ENCODE data around the gene NGEF. TPM values are rescaled to one million over a fixed set of nuclear protein-coding genes. Genes with fewer than 3 reads are reported as not detected.

NGEF gene
- total and polyA plus RNA-seq, 4 donors: 0.54 to 10.1 (median 2.7) TPM

DNA sequence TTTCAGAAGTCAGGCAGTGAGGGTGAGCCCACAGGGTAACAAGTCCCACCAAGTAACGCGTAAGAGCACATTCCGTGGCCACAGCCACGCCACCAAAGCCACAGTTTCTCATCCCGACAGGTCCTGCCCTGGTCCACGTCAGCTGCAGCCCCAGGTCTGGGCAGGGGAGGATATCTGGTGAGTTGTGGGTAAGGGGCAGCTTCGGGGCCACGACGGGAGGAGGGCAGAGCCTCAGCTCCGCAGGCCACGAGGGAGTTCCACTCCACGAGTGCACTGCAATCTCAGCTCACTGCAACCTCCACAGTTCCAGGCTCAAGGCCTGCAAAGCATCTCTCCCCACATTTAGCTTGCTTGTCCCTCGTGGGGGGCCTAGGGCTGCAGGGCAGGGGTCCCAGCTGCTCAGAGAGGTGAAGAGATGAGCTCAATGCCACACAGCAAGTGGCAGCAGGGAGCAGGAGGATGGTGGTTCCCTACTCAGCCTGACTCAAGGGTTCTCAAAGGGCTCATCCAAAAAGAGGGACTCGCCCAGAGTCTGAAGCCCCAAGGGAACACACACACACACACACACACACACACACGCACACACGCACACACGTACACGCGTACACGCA lies 130.4 kb downstream of the NGEF start:
- Histone ChIP-seq H3K4me1 (ENCODE audit: control insufficient read depth in 1 of 2, insufficient read depth in 2 of 2, low read length in 2 of 2) (no peaks in the 10 kb centered on the region), H3K9me3 (ENCODE audit: control insufficient read depth, low read length) (no peaks in the 10 kb centered on the region), H3K27ac (ENCODE audit: low read depth in 1 of 2, low read length in 2 of 2) (no peak overlapping the region), H3K4me3 (ENCODE audit: low read length in 2 of 2) (no peak overlapping the region), H3K36me3 (ENCODE audit: control insufficient read depth in 1 of 2, insufficient read depth in 2 of 2, low read length in 1 of 2) (no peaks in the 10 kb centered on the region), H3K27me3 (ENCODE audit: control insufficient read depth in 1 of 2, insufficient read depth in 2 of 2, low read length in 1 of 2) (no peaks in the 10 kb centered on the region)
- no peak for DNase-seq
- ATAC-seq (ENCODE audit: low FRiP score): no peak
- 90 to 94% methylated on average over 20 of the region's 20 CpGs for WGBS, 2 donors
- intact Hi-C loops (cut with DNase I): no loop called here

GRCh38 chr2:232882085-232882484 lies 131.0 kb downstream of the NGEF start:
- no peak overlapping the region for H3K27ac ChIP-seq (ENCODE audit: low read depth in 1 of 2, low read length in 2 of 2)

DNA sequence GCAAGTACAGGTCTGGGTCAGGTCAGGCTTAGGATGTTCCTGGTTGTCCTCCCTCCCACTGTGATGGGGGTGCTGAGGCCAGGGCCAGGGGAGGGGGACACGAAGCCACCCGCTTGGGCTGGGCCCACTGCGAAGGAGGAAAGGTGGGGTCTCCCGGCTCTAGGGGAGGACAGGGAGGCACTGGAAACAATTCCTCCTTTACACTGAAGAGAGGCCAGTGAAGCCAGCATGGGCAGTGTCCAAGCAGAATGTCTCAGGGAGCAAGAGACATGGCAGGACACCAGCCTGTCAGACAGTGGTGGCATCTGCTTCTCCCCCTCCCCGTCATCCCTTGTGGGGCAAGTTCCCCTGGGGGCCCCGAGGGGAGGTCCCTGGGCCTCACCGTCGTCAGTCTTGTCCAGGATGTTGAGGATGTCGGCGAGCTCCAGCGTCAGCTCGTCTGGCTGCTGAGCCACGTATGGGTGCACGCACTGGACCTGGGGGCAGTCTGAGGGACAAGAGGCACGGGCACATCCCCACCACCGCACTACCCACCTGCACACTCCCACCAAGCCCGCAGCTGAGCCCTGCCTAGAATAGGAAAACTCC lies 132.2 kb downstream of the NGEF start:
- intact Hi-C loops (cut with DNase I): no loop called here
- H3K4me3 ChIP-seq (ENCODE audit: low read length in 2 of 2): no peak overlapping the region
- no peaks in the 10 kb centered on the region for H3K36me3 ChIP-seq (ENCODE audit: control insufficient read depth in 1 of 2, insufficient read depth in 2 of 2, low read length in 1 of 2)
- DNase-seq: no peak
- no peak overlapping the region for H3K27ac ChIP-seq (ENCODE audit: low read depth in 1 of 2, low read length in 2 of 2)
- no peak for ATAC-seq (ENCODE audit: low FRiP score)
- no peaks in the 10 kb centered on the region for H3K9me3 ChIP-seq (ENCODE audit: control insufficient read depth, low read length)
- no peaks in the 10 kb centered on the region for H3K27me3 ChIP-seq (ENCODE audit: control insufficient read depth in 1 of 2, insufficient read depth in 2 of 2, low read length in 1 of 2)
- WGBS, 2 donors: 82 to 83% methylated on average over 15 to 17 of the region's 17 CpGs
- no peaks in the 10 kb centered on the region for H3K4me1 ChIP-seq (ENCODE audit: control insufficient read depth in 1 of 2, insufficient read depth in 2 of 2, low read length in 2 of 2)

More at GRCh38 chr2:232882085-232882484, 131.0 kb downstream of the NGEF start:
- no peaks in the 10 kb centered on the region for H3K4me1 ChIP-seq (ENCODE audit: control insufficient read depth in 1 of 2, insufficient read depth in 2 of 2, low read length in 2 of 2)
- H3K9me3 ChIP-seq (ENCODE audit: control insufficient read depth, low read length): no peaks in the 10 kb centered on the region
- H3K27me3 ChIP-seq (ENCODE audit: control insufficient read depth in 1 of 2, insufficient read depth in 2 of 2, low read length in 1 of 2): no peaks in the 10 kb centered on the region
- DNase-seq (peak in 1 of 2 donors; percentile 72), ATAC-seq (ENCODE audit: low FRiP score) (no peak)
- H3K4me3 ChIP-seq (ENCODE audit: low read length in 2 of 2): no peak overlapping the region
- intact Hi-C loops (cut with DNase I): no loop called here
- H3K36me3 ChIP-seq (ENCODE audit: control insufficient read depth in 1 of 2, insufficient read depth in 2 of 2, low read length in 1 of 2): no peaks in the 10 kb centered on the region
- WGBS, 2 donors: 93% methylated on average over 17 of the region's 17 CpGs

DNA sequence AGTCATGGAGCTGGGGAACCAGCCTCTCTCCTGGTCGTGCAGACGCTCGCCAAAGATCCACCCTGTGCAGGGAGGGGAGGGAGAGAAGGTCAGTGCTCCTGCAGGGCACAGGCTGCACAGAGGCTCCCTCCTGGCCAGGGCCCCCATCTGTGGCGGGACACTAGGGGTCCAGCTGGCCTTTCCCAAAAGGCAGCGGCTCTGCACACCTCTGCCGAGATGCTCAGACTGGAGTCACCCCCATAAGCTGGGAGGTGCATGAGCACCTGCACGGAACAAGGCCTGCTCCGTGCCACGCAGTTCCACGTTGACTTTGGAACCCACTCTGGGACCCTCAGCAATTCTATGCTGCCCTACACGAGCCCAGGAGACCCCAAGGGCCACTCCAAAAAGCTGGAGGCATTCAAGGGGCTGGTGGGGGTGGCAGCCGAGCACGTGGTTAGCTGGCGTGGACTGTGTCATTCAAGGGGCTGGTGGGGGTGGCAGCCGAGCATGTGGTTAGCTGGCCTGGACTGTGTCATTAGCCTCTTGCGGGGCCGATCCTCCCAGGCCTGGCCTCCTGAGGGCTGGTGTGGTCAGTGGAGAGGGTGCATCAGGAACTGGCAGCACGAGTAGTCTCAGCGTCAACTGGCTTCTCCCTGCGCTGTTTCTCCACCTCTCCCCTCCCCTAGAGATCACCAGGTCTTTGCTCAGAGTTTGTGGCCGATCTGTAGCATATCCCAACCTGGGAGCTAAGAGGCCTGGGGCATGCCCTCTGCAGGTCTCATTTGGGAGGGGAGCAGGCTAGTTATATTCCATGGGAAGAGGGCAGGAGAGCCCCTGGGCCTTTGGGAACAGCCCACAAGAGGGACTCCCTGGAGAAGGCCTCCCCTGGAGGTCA lies 133.2 kb downstream of the NGEF start:
- Histone ChIP-seq H3K27ac (ENCODE audit: low read depth in 1 of 2, low read length in 2 of 2) (no peak overlapping the region), H3K4me1 (ENCODE audit: control insufficient read depth in 1 of 2, insufficient read depth in 2 of 2, low read length in 2 of 2) (no peaks in the 10 kb centered on the region), H3K36me3 (ENCODE audit: control insufficient read depth in 1 of 2, insufficient read depth in 2 of 2, low read length in 1 of 2) (no peaks in the 10 kb centered on the region), H3K9me3 (ENCODE audit: control insufficient read depth, low read length) (no peaks in the 10 kb centered on the region), H3K27me3 (ENCODE audit: control insufficient read depth in 1 of 2, insufficient read depth in 2 of 2, low read length in 1 of 2) (no peaks in the 10 kb centered on the region), H3K4me3 (ENCODE audit: low read length in 2 of 2) (no peak overlapping the region)
- ATAC-seq (ENCODE audit: low FRiP score) (no peak), DNase-seq (no peak)
- 90 to 92% methylated on average over 21 of the region's 21 CpGs for WGBS, 2 donors
- intact Hi-C loops (cut with DNase I): no loop called here

DNA sequence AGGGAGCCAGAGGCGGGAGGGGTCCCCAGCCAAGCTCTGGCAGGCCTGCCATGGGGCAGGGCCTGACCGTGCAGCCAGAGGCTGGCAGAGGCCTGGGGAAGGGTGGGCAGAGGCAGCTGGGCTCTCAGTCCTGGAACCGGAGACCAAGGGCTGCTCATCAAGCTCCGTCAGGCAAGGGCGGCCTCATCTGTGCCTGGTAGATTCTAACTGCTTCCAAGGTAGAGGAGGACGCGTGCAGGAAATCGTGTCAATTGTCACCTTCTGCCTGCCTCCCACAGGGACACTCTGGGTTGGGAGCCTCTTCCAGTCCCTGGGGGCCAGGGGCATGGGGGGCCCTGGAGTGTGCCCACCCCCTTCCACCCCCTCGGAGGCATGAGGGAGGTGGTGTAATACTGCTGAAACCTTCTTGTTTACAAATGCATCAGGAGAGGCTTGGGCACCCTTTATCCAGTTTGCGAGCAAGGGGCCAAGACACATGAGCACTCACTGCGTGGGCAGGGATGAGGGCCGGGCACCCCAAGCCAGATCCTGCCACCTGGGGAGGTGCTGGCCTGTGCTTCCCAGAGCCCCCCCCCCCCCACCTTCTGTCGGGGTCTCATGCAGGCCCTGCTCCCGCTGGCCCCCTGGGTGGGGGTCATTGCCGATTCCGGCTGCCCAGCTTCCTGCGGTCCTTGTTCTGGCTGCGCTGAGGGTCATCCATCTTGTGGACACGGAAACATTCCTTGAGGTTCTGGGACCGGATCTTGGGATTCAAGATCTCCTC lies 134.0 kb downstream of the NGEF start:
- Histone ChIP-seq H3K4me3 (ENCODE audit: low read length in 2 of 2) (no peak overlapping the region), H3K36me3 (ENCODE audit: control insufficient read depth in 1 of 2, insufficient read depth in 2 of 2, low read length in 1 of 2) (no peaks in the 10 kb centered on the region), H3K27ac (ENCODE audit: low read depth in 1 of 2, low read length in 2 of 2) (no peak overlapping the region), H3K9me3 (ENCODE audit: control insufficient read depth, low read length) (no peaks in the 10 kb centered on the region), H3K27me3 (ENCODE audit: control insufficient read depth in 1 of 2, insufficient read depth in 2 of 2, low read length in 1 of 2) (no peaks in the 10 kb centered on the region), H3K4me1 (ENCODE audit: control insufficient read depth in 1 of 2, insufficient read depth in 2 of 2, low read length in 2 of 2) (no peaks in the 10 kb centered on the region)
- intact Hi-C loops (cut with DNase I): no loop called here
- WGBS, 2 donors: 84 to 89% methylated on average over 20 of the region's 20 CpGs
- no peak for ATAC-seq (ENCODE audit: low FRiP score)
- no peak for DNase-seq

DNA sequence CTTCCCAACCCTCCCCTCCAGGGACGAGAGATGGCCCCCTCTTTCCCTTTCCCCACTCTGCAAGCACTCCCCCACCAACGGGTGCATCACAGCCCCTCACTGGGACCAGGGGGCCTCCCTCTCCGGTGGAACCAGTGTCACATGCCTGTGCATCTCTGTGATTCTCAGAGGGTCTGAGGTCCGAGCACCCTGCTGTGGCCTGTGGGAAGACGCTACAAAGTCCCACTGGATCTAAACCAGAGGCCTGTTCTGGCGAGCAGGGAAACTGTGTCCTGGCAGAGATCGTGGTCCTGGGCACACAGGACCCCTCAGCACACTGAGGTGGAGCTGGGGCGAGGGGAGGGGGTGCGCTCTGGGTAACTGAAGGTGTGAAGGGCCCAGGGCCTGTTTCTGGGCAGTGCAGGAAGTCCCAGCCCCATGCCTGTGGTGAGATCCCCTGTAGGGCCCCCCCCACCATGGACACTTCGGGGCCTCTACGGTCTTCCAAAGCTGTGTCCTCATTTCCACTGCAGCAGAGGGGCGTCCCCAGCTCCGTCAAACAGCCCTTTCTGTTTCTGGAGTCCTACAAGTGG lies 135.0 kb downstream of the NGEF start:
- ATAC-seq (ENCODE audit: low FRiP score) (no peak), DNase-seq (peak in 1 of 2 donors; percentile 72)
- no peaks in the 10 kb centered on the region for H3K27me3 ChIP-seq (ENCODE audit: control insufficient read depth in 1 of 2, insufficient read depth in 2 of 2, low read length in 1 of 2)
- H3K4me1 ChIP-seq (ENCODE audit: control insufficient read depth in 1 of 2, insufficient read depth in 2 of 2, low read length in 2 of 2): no peaks in the 10 kb centered on the region
- intact Hi-C loops (cut with DNase I): no loop called here
- no peak overlapping the region for H3K27ac ChIP-seq (ENCODE audit: low read depth in 1 of 2, low read length in 2 of 2)
- 96 to 97% methylated on average over 13 of the region's 13 CpGs for WGBS, 2 donors
- no peaks in the 10 kb centered on the region for H3K9me3 ChIP-seq (ENCODE audit: control insufficient read depth, low read length)
- no peak overlapping the region for H3K4me3 ChIP-seq (ENCODE audit: low read length in 2 of 2)
- H3K36me3 ChIP-seq (ENCODE audit: control insufficient read depth in 1 of 2, insufficient read depth in 2 of 2, low read length in 1 of 2): no peaks in the 10 kb centered on the region

GRCh38 chr2:232876978-232877441 lies 136.0 kb downstream of the NGEF start:
- DNase-seq (peak in 1 of 2 donors; percentile 73), ATAC-seq (ENCODE audit: low FRiP score) (no peak)
- WGBS, 2 donors: 49 to 50% methylated on average over 19 to 21 of the region's 21 CpGs
- no peaks in the 10 kb centered on the region for H3K9me3 ChIP-seq (ENCODE audit: control insufficient read depth, low read length)
- H3K27ac ChIP-seq (ENCODE audit: low read depth in 1 of 2, low read length in 2 of 2): no peak overlapping the region
- H3K36me3 ChIP-seq (ENCODE audit: control insufficient read depth in 1 of 2, insufficient read depth in 2 of 2, low read length in 1 of 2): no peaks in the 10 kb centered on the region
- intact Hi-C loops (cut with DNase I): no loop called here
- H3K27me3 ChIP-seq (ENCODE audit: control insufficient read depth in 1 of 2, insufficient read depth in 2 of 2, low read length in 1 of 2): no peaks in the 10 kb centered on the region
- H3K4me3 ChIP-seq (ENCODE audit: low read length in 2 of 2): no peak overlapping the region
- no peaks in the 10 kb centered on the region for H3K4me1 ChIP-seq (ENCODE audit: control insufficient read depth in 1 of 2, insufficient read depth in 2 of 2, low read length in 2 of 2)

Measured in aorta (tissue), 5 donors.